Peyer's patch (tissue), 4 donors: ENCODE data around the gene KREMEN1. TPM values are rescaled to one million over a fixed set of nuclear protein-coding genes. Genes with fewer than 3 reads are reported as not detected.
"Not testable (repeated sequence)": the region's sequence is repeated elsewhere in the genome, so short reads cannot be mapped to it uniquely, and the experiment has no call there.

Experiments
- DNase-seq, 3 donors: peaks; one replicate each; pipeline ENCODE4 v3.0.0-alpha.2; 2017 to 2019
- H3K27ac ChIP-seq, 4 donors: fragments of 200-600 bp; sonication (generic); one replicate each; pipeline ENCODE4 v1.5.1; 2016 to 2019
- H3K27me3 ChIP-seq, 2 donors: fragments of 200-600 bp; sonication (generic); one replicate each; pipeline ENCODE4 v1.5.1; 2019
- H3K36me3 ChIP-seq, 3 donors: fragments of 200-600 bp; sonication (generic); one replicate each; pipeline ENCODE4 v1.5.1; 2016 to 2019
- H3K4me1 ChIP-seq, 4 donors: fragments of 200-600 bp; sonication (generic); one replicate each; pipeline ENCODE4 v1.5.1; 2016 to 2019
- H3K4me3 ChIP-seq, 4 donors: fragments of 200-600 bp; sonication (generic); 1 replicate in 3 of 4; 2 replicates in 1 of 4; pipeline ENCODE4 v1.5.1; 2016 to 2019; ENCODE audit warnings: mild to moderate bottlenecking in 1 of 4
- H3K9me3 ChIP-seq, 4 donors: fragments of 200-600 bp; sonication (generic); one replicate each; pipeline ENCODE4 v1.5.1; 2016 to 2019; ENCODE audit warnings: mild to moderate bottlenecking in 1 of 4
- CTCF ChIP-seq, 6 experiments: fragments of 450-650 bp in 4 of 6; fragments of 200-600 bp in 2 of 6; sonication (generic) in 1 of 6; IDR thresholded peaks; one replicate each; pipeline ENCODE4 v1.5.1; 2017 to 2019; ENCODE audit warnings: antibody characterized with exemption in 6 of 6, mild to moderate bottlenecking in 3 of 6, moderate library complexity in 1 of 6
- POLR2A ChIP-seq, 2 donors: fragments of 450-650 bp; IDR thresholded peaks; one replicate each; pipeline ENCODE4 v1.5.1; 2017; ENCODE audit warnings: antibody characterized with exemption in 2 of 2, mild to moderate bottlenecking in 2 of 2, moderate library complexity in 2 of 2
- total RNA-seq, 4 donors: library from RNA; depleted of rRNA; stranded (reverse); fragments of >200 nt; gene quantifications; one replicate each; pipeline ENCODE4 v1.1.0, GENCODE V29; 2016

The KREMEN1 gene
- total RNA-seq, 4 donors from 2014 or later, result 8.2 to 32.2 (median 16.1) TPM

GRCh38 chr22:29037340-29037932 is 35.4 kb upstream of the KREMEN1 start:
- H3K27me3 ChIP-seq, result no peaks in the 10 kb centered on the region
- no peak overlapping the region for H3K27ac ChIP-seq
- H3K9me3 ChIP-seq, result no peaks in the 10 kb centered on the region
- H3K4me3 ChIP-seq, result no peak overlapping the region
- no peak for TF ChIP-seq POLR2A (IDR thresholded peaks at IDR 0.05)
- no peak for TF ChIP-seq CTCF (IDR thresholded peaks at IDR 0.05)
- H3K4me1 ChIP-seq, result peaks cover 0 to 13% (median 0%) of the 10 kb centered on the region in 4 donors
- H3K36me3 ChIP-seq, result no peaks in the 10 kb centered on the region
- no peak for DNase-seq

GRCh38 chr22:29039148-29039547 is 33.7 kb upstream of the KREMEN1 start:
- peak overlapping the region in 1 of 4 donors; percentile 12 for H3K27ac ChIP-seq
- TF ChIP-seq CTCF (IDR thresholded peaks at IDR 0.05) (no peak), POLR2A (IDR thresholded peaks at IDR 0.05) (no peak)
- no peak for DNase-seq
- H3K4me3 ChIP-seq, result no peak overlapping the region
- no peaks in the 10 kb centered on the region for H3K27me3 ChIP-seq
- H3K36me3 ChIP-seq, result no peaks in the 10 kb centered on the region
- H3K9me3 ChIP-seq, result no peaks in the 10 kb centered on the region
- H3K4me1 ChIP-seq, result peaks cover 0 to 12% (median 0%) of the 10 kb centered on the region in 4 donors

GRCh38 chr22:29039684-29040083 is 33.2 kb upstream of the KREMEN1 start:
- peaks cover 0 to 12% (median 0%) of the 10 kb centered on the region in 4 donors for H3K4me1 ChIP-seq
- not testable (repeated sequence) for H3K36me3 ChIP-seq, DNase-seq, H3K4me3 ChIP-seq, H3K27me3 ChIP-seq, H3K27ac ChIP-seq, H3K9me3 ChIP-seq

- TF ChIP-seq POLR2A (IDR thresholded peaks at IDR 0.05), result no peak
- TF ChIP-seq CTCF (IDR thresholded peaks at IDR 0.05), result peak; percentile 81 to 99 (median 98)
- Histone ChIP-seq H3K4me1 (peaks cover 0 to 12% (median 0%) of the 10 kb centered on the region in 4 donors), H3K27ac (no peak overlapping the region)
Measured at GRCh38 chr22:29040385-29041275, 32.2 kb upstream of the KREMEN1 start.

GRCh38 chr22:29041408-29041807 is 31.4 kb upstream of the KREMEN1 start:
- no peak overlapping the region for H3K27ac ChIP-seq
- DNase-seq, result no peak
- H3K4me3 ChIP-seq, result no peak overlapping the region
- H3K36me3 ChIP-seq, result peaks cover 0 to 1% (median 0%) of the 10 kb centered on the region in 3 donors
- no peaks in the 10 kb centered on the region for H3K27me3 ChIP-seq
- H3K9me3 ChIP-seq, result no peaks in the 10 kb centered on the region
- peaks cover 0 to 12% (median 0%) of the 10 kb centered on the region in 4 donors for H3K4me1 ChIP-seq
- no peak for TF ChIP-seq POLR2A (IDR thresholded peaks at IDR 0.05)
- TF ChIP-seq CTCF (IDR thresholded peaks at IDR 0.05), result no peak

More at GRCh38 chr22:29040385-29041275, 32.2 kb upstream of the KREMEN1 start:
- Histone ChIP-seq H3K4me3 (no peak overlapping the region), H3K27me3 (no peaks in the 10 kb centered on the region), H3K9me3 (no peaks in the 10 kb centered on the region), H3K36me3 (no peaks in the 10 kb centered on the region)
- peak in 2 of 3 donors; percentile 57 to 81 for DNase-seq
